H9 (cell line): ENCODE results near the gene ACOT8. TPM values are rescaled to one million over a fixed set of nuclear protein-coding genes. Genes with fewer than 3 reads are reported as not detected.

Experiments
- DNase-seq: peaks from one replicate; pipeline ENCODE4 v3.0.0-alpha.2; 2017
- H2AFZ ChIP-seq: one replicate; pipeline ENCODE4 v1.6.1; 2013; ENCODE audit warnings: mild to moderate bottlenecking, low read length, control low read depth, moderate library complexity
- H2AK5ac ChIP-seq: 2 replicates; pipeline ENCODE4 v1.6.1; 2013; ENCODE audit warnings: low read length, control low read depth, mixed read lengths; ENCODE audit not compliant: insufficient read length
- H2BK120ac ChIP-seq: one replicate; pipeline ENCODE4 v1.6.1; 2013; ENCODE audit warnings: low read depth, mild to moderate bottlenecking, low read length, control low read depth, inconsistent platforms; ENCODE audit not compliant: poor library complexity, severe bottlenecking
- H2BK12ac ChIP-seq: 2 replicates; pipeline ENCODE4 v1.6.1; 2013; ENCODE audit warnings: low read length, control low read depth, mixed read lengths, low read depth; ENCODE audit not compliant: insufficient read length
- H2BK15ac ChIP-seq: 2 replicates; pipeline ENCODE4 v1.6.1; 2013; ENCODE audit warnings: low read depth, low read length, control low read depth
- H2BK20ac ChIP-seq: one replicate; pipeline ENCODE4 v1.6.1; 2013; ENCODE audit warnings: low read depth, mild to moderate bottlenecking, low read length, control low read depth, inconsistent platforms; ENCODE audit not compliant: poor library complexity, severe bottlenecking
- H2BK5ac ChIP-seq: 2 replicates; pipeline ENCODE4 v1.6.1; 2013; ENCODE audit warnings: low read length, control low read depth, mixed read lengths; ENCODE audit not compliant: insufficient read length
- H3K14ac ChIP-seq: 2 replicates; pipeline ENCODE4 v1.6.1; 2013; ENCODE audit warnings: low read length, control low read depth; ENCODE audit not compliant: insufficient read depth
- H3K18ac ChIP-seq: 2 replicates; pipeline ENCODE4 v1.6.1; 2013; ENCODE audit warnings: low read depth, mild to moderate bottlenecking, mixed read lengths, low read length, control low read depth; ENCODE audit not compliant: insufficient read length
- H3K23ac ChIP-seq: 2 replicates; pipeline ENCODE4 v1.6.1; 2013; ENCODE audit warnings: low read length, control low read depth, mixed read lengths, low read depth; ENCODE audit not compliant: insufficient read length
- H3K23me2 ChIP-seq: 2 replicates; pipeline ENCODE4 v1.6.1; 2013; ENCODE audit warnings: low read depth, mild to moderate bottlenecking, mixed read lengths, low read length, control low read depth; ENCODE audit not compliant: insufficient read length, poor library complexity, severe bottlenecking
- H3K27ac ChIP-seq: 2 replicates; pipeline ENCODE4 v1.5.1; 2013; ENCODE audit warnings: low read length, control low read depth, mixed read lengths, low read depth; ENCODE audit not compliant: insufficient read length
- H3K27me3 ChIP-seq: 2 replicates; pipeline ENCODE4 v1.6.1; 2013; ENCODE audit warnings: low read length, control low read depth, inconsistent platforms; ENCODE audit not compliant: insufficient read depth
- H3K4ac ChIP-seq: 2 replicates; pipeline ENCODE4 v1.6.1; 2013; ENCODE audit warnings: low read depth, mild to moderate bottlenecking, control low read depth, inconsistent platforms, low read length, moderate library complexity
- H3K4me1 ChIP-seq: 2 replicates; pipeline ENCODE4 v1.6.1; 2013; ENCODE audit warnings: low read length, control low read depth, inconsistent platforms; ENCODE audit not compliant: insufficient read depth
- H3K4me2 ChIP-seq: 2 replicates; pipeline ENCODE4 v1.6.1; 2013; ENCODE audit warnings: low read length, control low read depth, mixed read lengths; ENCODE audit not compliant: insufficient read length, insufficient read depth
- H3K56ac ChIP-seq: 2 replicates; pipeline ENCODE4 v1.6.1; 2013; ENCODE audit warnings: low read depth, mild to moderate bottlenecking, mixed read lengths, low read length, control low read depth; ENCODE audit not compliant: insufficient read length
- H3K79me1 ChIP-seq: 2 replicates; pipeline ENCODE4 v1.6.1; 2013; ENCODE audit warnings: low read depth, mild to moderate bottlenecking, moderate library complexity, low read length, control low read depth, inconsistent platforms; ENCODE audit not compliant: insufficient read depth, poor library complexity, severe bottlenecking
- H3K79me2 ChIP-seq: 2 replicates; pipeline ENCODE4 v1.6.1; 2013; ENCODE audit warnings: low read length, control low read depth, inconsistent platforms; ENCODE audit not compliant: insufficient read depth
- H3K9ac ChIP-seq: 2 replicates; pipeline ENCODE4 v1.6.1; 2013; ENCODE audit warnings: low read length, control low read depth, mixed read lengths; ENCODE audit not compliant: insufficient read length; ENCODE audit errors: extremely low read depth
- H3K9me3 ChIP-seq: one replicate; pipeline ENCODE4 v1.6.1; 2013; ENCODE audit warnings: low read depth, low read length, inconsistent platforms; ENCODE audit not compliant: control insufficient read depth
- H3T11ph ChIP-seq: one replicate; pipeline ENCODE4 v1.6.1; 2013; ENCODE audit warnings: mild to moderate bottlenecking, low read length, control low read depth, inconsistent platforms
- H4K20me1 ChIP-seq: one replicate; pipeline ENCODE4 v1.6.1; 2013; ENCODE audit not compliant: control insufficient read depth, insufficient read length, insufficient read depth
- H4K5ac ChIP-seq: 2 replicates; pipeline ENCODE4 v1.6.1; 2013; ENCODE audit warnings: low read depth, mild to moderate bottlenecking, mixed read lengths, low read length, control low read depth; ENCODE audit not compliant: insufficient read length
- H4K8ac ChIP-seq: replicated peaks from 2 replicates; pipeline ENCODE4 v1.6.1; 2013; ENCODE audit warnings: low read length, control low read depth, mixed read lengths, low read depth; ENCODE audit not compliant: insufficient read length
- H4K91ac ChIP-seq: 2 replicates; pipeline ENCODE4 v1.6.1; 2013; ENCODE audit warnings: low read depth, mild to moderate bottlenecking, moderate library complexity, mixed read lengths, low read length, control low read depth; ENCODE audit not compliant: insufficient read length
- H3K27ac Mint-ChIP-seq, 3 experiments: 2 replicates in 2 of 3; 3 replicates in 1 of 3; pipeline ENCODE4 v1.8.0; 2020 to 2021; ENCODE audit warnings: mixed read lengths in 3 of 3, mild to moderate bottlenecking in 1 of 3, moderate library complexity in 1 of 3
- H3K27me3 Mint-ChIP-seq: 2 replicates; pipeline ENCODE4 v1.8.0; 2021; ENCODE audit warnings: low read depth, mild to moderate bottlenecking, moderate library complexity, mixed read lengths
- H3K36me3 Mint-ChIP-seq, 3 experiments: 2 replicates in 2 of 3; 3 replicates in 1 of 3; pipeline ENCODE4 v1.8.0; 2020 to 2021; ENCODE audit warnings: low read depth in 3 of 3, mixed read lengths in 3 of 3; ENCODE audit not compliant: insufficient read depth in 1 of 3
- H3K4me1 Mint-ChIP-seq, 2 experiments: 2 replicates each; pipeline ENCODE4 v1.8.0; 2020; ENCODE audit warnings: mixed read lengths in 2 of 2
- H3K4me3 Mint-ChIP-seq, 2 experiments: 2 replicates in 1 of 2; 3 replicates in 1 of 2; pipeline ENCODE4 v1.8.0; 2020 to 2021; ENCODE audit warnings: mild to moderate bottlenecking in 2 of 2, mixed read lengths in 2 of 2, moderate library complexity in 1 of 2
- H3K9me3 Mint-ChIP-seq, 2 experiments: 2 replicates in 1 of 2; 3 replicates in 1 of 2; pipeline ENCODE4 v1.8.0; 2020; ENCODE audit warnings: mild to moderate bottlenecking in 2 of 2, mixed read lengths in 2 of 2, moderate library complexity in 1 of 2
- WGBS: extraction: QIAGEN DNeasy Blood & Tissue Kit; methylation state at CpG from one replicate; pipeline ENCODE4 v1.1.7; 2013; ENCODE audit warnings: missing lambda C conversion rate, low lambda C conversion rate, mixed read lengths; ENCODE audit not compliant: insufficient read length; ENCODE audit errors: extremely low coverage; 5-methylcytosine and 5-hydroxymethylcytosine counted together
- total RNA-seq: library from RNA; stranded (reverse); gene quantifications from 2 replicates; pipeline ENCODE4 v1.2.1, GENCODE V29; 2021
- TF ChIP-seq, protein P1 (sequence below): fragments of 200-600 bp; sonication (generic); conservative IDR thresholded peaks from 3 replicates; pipeline ENCODE4 v1.8.0; 2021; ENCODE audit warnings: antibody characterized with exemption, mild to moderate bottlenecking

The ACOT8 gene
- total RNA-seq, 1 experiment from 2014 or later: 26.7 TPM

GRCh38 chr20:45899046-45899835 lies 42.0 kb upstream of the ACOT8 start:
- Histone ChIP-seq H2AFZ (no peak overlapping the region), H3K56ac (no peak overlapping the region), H3K9ac (no peak overlapping the region), H2AK5ac (no peak overlapping the region), H3K18ac (no peak overlapping the region), H4K20me1 (no peaks in the 10 kb centered on the region), H3K23me2 (no peaks in the 10 kb centered on the region), H2BK5ac (no peak overlapping the region), H2BK12ac (no peak overlapping the region), H3K27ac (no peak overlapping the region), H3K4me1 (no peaks in the 10 kb centered on the region), H3K27me3 (no peaks in the 10 kb centered on the region), H2BK120ac (no peak overlapping the region), H3T11ph (no peak overlapping the region), H3K79me2 (no peaks in the 10 kb centered on the region), H4K91ac (no peak overlapping the region), H3K9me3 (no peaks in the 10 kb centered on the region), H3K4ac (no peak overlapping the region), H4K8ac (no peak overlapping the region), H3K14ac (no peak overlapping the region), H4K5ac (no peak overlapping the region), H3K4me2 (no peak overlapping the region), H3K79me1 (no peaks in the 10 kb centered on the region), H2BK15ac (no peak overlapping the region), H2BK20ac (no peak overlapping the region), H3K23ac (no peak overlapping the region)
- no peak overlapping the region for H3K27ac Mint-ChIP-seq
- H3K36me3 Mint-ChIP-seq: peaks cover 28 to 54% (median 54%) of the 10 kb centered on the region in 3 experiments
- no CpG with 5 or more reads among the region's 13 CpGs for WGBS
- H3K4me3 Mint-ChIP-seq: no peak overlapping the region
- TF ChIP-seq, protein P1, sequence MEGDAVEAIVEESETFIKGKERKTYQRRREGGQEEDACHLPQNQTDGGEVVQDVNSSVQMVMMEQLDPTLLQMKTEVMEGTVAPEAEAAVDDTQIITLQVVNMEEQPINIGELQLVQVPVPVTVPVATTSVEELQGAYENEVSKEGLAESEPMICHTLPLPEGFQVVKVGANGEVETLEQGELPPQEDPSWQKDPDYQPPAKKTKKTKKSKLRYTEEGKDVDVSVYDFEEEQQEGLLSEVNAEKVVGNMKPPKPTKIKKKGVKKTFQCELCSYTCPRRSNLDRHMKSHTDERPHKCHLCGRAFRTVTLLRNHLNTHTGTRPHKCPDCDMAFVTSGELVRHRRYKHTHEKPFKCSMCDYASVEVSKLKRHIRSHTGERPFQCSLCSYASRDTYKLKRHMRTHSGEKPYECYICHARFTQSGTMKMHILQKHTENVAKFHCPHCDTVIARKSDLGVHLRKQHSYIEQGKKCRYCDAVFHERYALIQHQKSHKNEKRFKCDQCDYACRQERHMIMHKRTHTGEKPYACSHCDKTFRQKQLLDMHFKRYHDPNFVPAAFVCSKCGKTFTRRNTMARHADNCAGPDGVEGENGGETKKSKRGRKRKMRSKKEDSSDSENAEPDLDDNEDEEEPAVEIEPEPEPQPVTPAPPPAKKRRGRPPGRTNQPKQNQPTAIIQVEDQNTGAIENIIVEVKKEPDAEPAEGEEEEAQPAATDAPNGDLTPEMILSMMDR: no peak
- H3K27me3 Mint-ChIP-seq: no peaks in the 10 kb centered on the region; the same call in 1 of the 2 replicates
- no peaks in the 10 kb centered on the region for H3K4me1 Mint-ChIP-seq
- H3K9me3 Mint-ChIP-seq: no peaks in the 10 kb centered on the region
- DNase-seq: no peak
